Measurements from ENCODE around the gene IL1R1. TPM values are rescaled to one million over a fixed set of nuclear protein-coding genes. Genes with fewer than 3 reads are reported as not detected.

IL1R1 gene
- total RNA-seq, 1 donor from 2014 or later = 0.17 TPM

- TF ChIP-seq, protein P1, sequence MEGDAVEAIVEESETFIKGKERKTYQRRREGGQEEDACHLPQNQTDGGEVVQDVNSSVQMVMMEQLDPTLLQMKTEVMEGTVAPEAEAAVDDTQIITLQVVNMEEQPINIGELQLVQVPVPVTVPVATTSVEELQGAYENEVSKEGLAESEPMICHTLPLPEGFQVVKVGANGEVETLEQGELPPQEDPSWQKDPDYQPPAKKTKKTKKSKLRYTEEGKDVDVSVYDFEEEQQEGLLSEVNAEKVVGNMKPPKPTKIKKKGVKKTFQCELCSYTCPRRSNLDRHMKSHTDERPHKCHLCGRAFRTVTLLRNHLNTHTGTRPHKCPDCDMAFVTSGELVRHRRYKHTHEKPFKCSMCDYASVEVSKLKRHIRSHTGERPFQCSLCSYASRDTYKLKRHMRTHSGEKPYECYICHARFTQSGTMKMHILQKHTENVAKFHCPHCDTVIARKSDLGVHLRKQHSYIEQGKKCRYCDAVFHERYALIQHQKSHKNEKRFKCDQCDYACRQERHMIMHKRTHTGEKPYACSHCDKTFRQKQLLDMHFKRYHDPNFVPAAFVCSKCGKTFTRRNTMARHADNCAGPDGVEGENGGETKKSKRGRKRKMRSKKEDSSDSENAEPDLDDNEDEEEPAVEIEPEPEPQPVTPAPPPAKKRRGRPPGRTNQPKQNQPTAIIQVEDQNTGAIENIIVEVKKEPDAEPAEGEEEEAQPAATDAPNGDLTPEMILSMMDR (IDR thresholded peaks at IDR 0.05; ENCODE audit: partially characterized antibody, unreplicated experiment) = no peak
- DNase-seq = no peak
- Mint-ChIP-seq H3K27ac (ENCODE audit: unreplicated experiment) (no peak overlapping the region), H3K9me3 (ENCODE audit: unreplicated experiment) (peaks cover 7% of the 10 kb centered on the region), H3K27me3 (ENCODE audit: unreplicated experiment) (peaks cover 6% of the 10 kb centered on the region), H3K4me3 (ENCODE audit: unreplicated experiment) (peak overlapping the region; percentile 83), H3K4me1 (ENCODE audit: low read depth, unreplicated experiment) (no peaks in the 10 kb centered on the region), H3K36me3 (ENCODE audit: unreplicated experiment) (peaks cover 10% of the 10 kb centered on the region)
Observed at GRCh38 chr2:102143450-102143985, 972 bp downstream of the IL1R1 start.

DNA sequence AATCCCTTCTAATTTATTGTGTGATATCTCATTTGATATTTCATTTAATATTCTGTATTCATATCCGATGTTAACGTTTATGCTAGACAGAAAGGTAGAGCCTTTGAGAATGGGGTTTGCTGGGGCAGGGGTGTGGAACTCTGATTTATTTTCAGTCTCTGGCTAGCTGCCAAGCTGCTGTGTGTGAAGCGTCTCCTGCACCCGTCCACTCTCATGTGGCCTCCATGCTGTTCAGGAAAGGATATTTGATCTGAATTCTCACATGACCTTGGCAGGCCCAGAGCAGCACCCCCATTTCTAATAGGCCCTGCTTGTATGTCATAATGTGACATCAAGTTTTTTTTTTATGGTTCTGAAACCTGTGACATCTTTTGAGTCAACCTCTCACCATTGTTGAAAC lies 1.6 kb downstream of the IL1R1 start:
- Mint-ChIP-seq H3K4me3 (ENCODE audit: unreplicated experiment) (no peak overlapping the region), H3K9me3 (ENCODE audit: unreplicated experiment) (peaks cover 7% of the 10 kb centered on the region), H3K27ac (ENCODE audit: unreplicated experiment) (no peak overlapping the region), H3K36me3 (ENCODE audit: unreplicated experiment) (peaks cover 10% of the 10 kb centered on the region), H3K4me1 (ENCODE audit: low read depth, unreplicated experiment) (no peaks in the 10 kb centered on the region), H3K27me3 (ENCODE audit: unreplicated experiment) (peaks cover 6% of the 10 kb centered on the region)
- TF ChIP-seq, protein P1 (IDR thresholded peaks at IDR 0.05; ENCODE audit: partially characterized antibody, unreplicated experiment) = no peak
- DNase-seq = no peak

GRCh38 chr2:102145107-102145506 lies 2.6 kb downstream of the IL1R1 start:
- H3K27me3 Mint-ChIP-seq (ENCODE audit: unreplicated experiment) = peaks cover 6% of the 10 kb centered on the region
- H3K9me3 Mint-ChIP-seq (ENCODE audit: unreplicated experiment) = peaks cover 7% of the 10 kb centered on the region
- H3K4me3 Mint-ChIP-seq (ENCODE audit: unreplicated experiment) = no peak overlapping the region
- H3K36me3 Mint-ChIP-seq (ENCODE audit: unreplicated experiment) = peaks cover 10% of the 10 kb centered on the region
- DNase-seq = no peak
- TF ChIP-seq, protein P1 (IDR thresholded peaks at IDR 0.05; ENCODE audit: partially characterized antibody, unreplicated experiment) = no peak
- H3K4me1 Mint-ChIP-seq (ENCODE audit: low read depth, unreplicated experiment) = no peaks in the 10 kb centered on the region
- H3K27ac Mint-ChIP-seq (ENCODE audit: unreplicated experiment) = no peak overlapping the region

DNA sequence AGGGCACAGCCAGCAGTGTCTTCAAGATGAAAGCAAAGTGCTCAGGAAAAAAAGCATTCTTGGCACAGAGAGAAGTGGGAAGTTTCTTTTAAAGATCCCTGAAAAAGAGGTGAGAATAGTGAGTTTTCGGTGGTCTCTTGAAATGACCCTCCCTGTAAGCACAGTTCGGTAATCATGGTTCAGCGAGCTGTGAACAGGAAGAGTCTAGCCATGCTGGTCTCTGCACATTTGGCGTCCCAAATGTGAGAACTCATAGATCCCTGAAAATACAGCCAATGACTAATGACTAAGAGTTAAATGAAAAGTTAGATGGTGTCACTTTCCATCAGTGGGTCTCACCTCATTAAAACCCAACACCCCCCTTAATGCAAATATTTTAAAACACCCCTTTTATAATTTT lies 3.4 kb downstream of the IL1R1 start:
- no peak for DNase-seq
- TF ChIP-seq, protein P1 (IDR thresholded peaks at IDR 0.05; ENCODE audit: partially characterized antibody, unreplicated experiment) = no peak
- H3K4me3 Mint-ChIP-seq (ENCODE audit: unreplicated experiment) = no peak overlapping the region
- H3K9me3 Mint-ChIP-seq (ENCODE audit: unreplicated experiment) = peaks cover 5% of the 10 kb centered on the region
- peaks cover 6% of the 10 kb centered on the region for H3K36me3 Mint-ChIP-seq (ENCODE audit: unreplicated experiment)
- no peaks in the 10 kb centered on the region for H3K4me1 Mint-ChIP-seq (ENCODE audit: low read depth, unreplicated experiment)
- H3K27ac Mint-ChIP-seq (ENCODE audit: unreplicated experiment) = no peak overlapping the region
- H3K27me3 Mint-ChIP-seq (ENCODE audit: unreplicated experiment) = peaks cover 6% of the 10 kb centered on the region

- peaks cover 7% of the 10 kb centered on the region for H3K9me3 Mint-ChIP-seq (ENCODE audit: unreplicated experiment)
- TF ChIP-seq, protein P1 (IDR thresholded peaks at IDR 0.05; ENCODE audit: partially characterized antibody, unreplicated experiment) = no peak
- DNase-seq = no peak
- H3K27me3 Mint-ChIP-seq (ENCODE audit: unreplicated experiment) = peaks cover 2% of the 10 kb centered on the region
- no peak overlapping the region for H3K27ac Mint-ChIP-seq (ENCODE audit: unreplicated experiment)
- no peaks in the 10 kb centered on the region for H3K4me1 Mint-ChIP-seq (ENCODE audit: low read depth, unreplicated experiment)
- peaks cover 6% of the 10 kb centered on the region for H3K36me3 Mint-ChIP-seq (ENCODE audit: unreplicated experiment)
- H3K4me3 Mint-ChIP-seq (ENCODE audit: unreplicated experiment) = no peak overlapping the region
Observed at GRCh38 chr2:102147935-102148334, 5.4 kb downstream of the IL1R1 start.
